GM12874 (cell line): ENCODE results near the gene FBXL17.

Experiments
- TF ChIP-seq, protein P1 (sequence below): IDR thresholded peaks from 2 replicates; pipeline ENCODE4 v1.5.1; 2011; ENCODE audit warnings: low read depth, mild to moderate bottlenecking, control low read depth, low read length, moderate library complexity; ENCODE audit not compliant: insufficient read depth

The FBXL17 gene

DNA sequence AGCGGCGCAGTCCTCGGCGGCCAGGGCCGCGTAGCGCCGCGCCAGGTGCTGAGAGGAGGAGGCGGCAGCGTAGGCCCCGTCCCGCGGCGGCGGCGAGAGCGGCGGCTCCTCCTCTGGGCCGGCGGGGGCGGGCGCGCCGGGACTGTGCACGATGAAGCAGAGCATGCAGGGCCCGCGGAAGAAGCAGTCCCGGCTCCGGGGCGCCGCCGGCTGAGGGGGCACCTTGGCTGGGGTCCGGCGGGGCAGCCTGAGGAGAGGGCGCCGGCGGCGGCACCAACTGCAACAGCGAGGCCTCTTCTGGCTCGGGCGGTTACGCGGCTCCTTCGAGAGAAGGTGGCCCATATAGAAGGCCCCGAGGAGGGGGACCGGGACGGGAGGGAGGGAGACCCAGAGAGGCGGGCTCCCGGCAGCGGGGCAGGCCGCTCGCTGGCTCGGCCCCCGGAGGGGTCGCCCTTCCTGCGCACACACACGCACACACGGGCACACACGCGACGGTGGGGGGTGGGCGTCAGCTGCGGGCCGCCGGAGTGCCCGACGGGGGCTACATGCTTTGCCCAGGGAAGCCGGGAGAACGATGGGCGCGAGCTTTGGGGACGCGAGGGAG, 446 bp downstream of the FBXL17 start:
- TF ChIP-seq, protein P1, sequence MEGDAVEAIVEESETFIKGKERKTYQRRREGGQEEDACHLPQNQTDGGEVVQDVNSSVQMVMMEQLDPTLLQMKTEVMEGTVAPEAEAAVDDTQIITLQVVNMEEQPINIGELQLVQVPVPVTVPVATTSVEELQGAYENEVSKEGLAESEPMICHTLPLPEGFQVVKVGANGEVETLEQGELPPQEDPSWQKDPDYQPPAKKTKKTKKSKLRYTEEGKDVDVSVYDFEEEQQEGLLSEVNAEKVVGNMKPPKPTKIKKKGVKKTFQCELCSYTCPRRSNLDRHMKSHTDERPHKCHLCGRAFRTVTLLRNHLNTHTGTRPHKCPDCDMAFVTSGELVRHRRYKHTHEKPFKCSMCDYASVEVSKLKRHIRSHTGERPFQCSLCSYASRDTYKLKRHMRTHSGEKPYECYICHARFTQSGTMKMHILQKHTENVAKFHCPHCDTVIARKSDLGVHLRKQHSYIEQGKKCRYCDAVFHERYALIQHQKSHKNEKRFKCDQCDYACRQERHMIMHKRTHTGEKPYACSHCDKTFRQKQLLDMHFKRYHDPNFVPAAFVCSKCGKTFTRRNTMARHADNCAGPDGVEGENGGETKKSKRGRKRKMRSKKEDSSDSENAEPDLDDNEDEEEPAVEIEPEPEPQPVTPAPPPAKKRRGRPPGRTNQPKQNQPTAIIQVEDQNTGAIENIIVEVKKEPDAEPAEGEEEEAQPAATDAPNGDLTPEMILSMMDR: no peak

DNA sequence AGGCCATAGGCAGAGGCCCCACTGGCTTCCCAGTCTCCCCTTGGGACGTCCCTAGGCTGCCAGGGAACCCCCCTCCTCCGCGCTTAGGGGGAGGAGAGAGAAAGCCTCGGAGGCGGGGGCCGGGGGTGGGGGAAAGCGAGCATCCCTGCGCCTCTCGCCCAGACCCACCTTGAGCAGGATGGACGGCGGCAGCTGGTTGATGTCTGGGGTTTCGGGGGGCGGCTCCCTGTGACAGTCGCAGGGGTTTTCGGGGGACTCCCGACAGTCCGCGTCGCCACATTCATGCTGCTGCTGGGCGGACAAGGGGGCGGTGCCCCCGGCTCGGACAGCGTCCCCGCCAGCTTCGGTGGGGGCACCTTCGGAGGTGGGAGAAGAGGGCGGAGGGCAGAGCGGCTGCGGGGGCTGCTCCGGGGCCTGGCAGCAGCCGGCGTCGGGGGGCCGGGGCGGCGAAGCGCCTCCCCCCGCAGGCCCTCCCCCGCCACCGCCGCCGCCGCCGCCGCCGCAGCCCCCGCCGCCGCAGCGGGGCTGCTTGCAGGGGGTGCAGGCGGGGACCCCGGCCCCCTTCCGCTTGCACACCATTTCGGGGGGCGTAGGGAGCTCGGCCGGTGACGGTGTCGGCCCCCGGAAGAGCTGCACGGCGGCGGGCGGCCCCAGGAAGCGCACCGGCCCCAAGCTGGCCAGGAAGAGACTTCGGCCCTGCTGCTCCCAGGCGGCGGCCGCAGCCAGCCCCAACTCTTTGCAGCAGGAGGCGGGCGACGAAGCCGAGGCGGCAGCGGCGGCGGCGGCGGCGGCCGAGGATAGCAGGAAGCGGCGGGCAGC, 1.2 kb downstream of the FBXL17 start:
- TF ChIP-seq, protein P1: no peak

DNA sequence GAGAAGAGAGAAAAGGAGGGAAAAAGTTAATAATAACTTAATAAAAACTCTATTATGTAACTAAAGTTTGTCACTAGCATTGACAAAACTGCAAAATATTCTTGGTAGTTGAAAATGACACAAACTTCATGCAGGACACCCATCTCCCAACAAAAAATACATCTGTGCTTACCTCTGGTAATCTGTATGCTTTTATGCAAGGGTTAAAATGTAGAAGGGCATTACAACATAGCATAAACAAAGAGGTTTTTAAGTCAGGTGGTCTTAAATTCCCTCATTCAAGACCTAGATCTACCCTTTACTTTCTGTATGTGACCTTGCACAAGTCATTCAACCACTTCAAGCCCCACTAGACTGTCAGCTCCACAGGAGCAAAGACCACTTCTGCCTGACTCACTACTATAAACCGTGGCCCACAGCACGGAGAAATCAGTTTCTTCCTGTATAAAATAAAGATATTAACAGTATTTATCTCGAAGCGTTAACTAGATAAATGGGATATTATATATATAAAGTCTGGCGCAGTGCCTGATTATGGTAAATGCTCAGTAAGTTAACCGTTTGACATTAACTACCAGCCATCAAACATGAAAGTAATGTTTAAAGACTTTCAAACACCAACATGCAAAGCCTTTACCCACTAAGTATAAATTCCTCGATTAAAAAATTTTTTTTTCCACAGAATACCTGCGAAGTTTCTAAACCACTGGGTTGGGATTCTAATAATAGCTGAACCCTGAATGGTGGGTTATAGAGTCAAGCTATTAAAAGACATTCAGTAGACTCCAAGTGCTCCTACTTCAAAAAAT, 2.0 kb downstream of the FBXL17 start:
- TF ChIP-seq, protein P1: no peak

DNA sequence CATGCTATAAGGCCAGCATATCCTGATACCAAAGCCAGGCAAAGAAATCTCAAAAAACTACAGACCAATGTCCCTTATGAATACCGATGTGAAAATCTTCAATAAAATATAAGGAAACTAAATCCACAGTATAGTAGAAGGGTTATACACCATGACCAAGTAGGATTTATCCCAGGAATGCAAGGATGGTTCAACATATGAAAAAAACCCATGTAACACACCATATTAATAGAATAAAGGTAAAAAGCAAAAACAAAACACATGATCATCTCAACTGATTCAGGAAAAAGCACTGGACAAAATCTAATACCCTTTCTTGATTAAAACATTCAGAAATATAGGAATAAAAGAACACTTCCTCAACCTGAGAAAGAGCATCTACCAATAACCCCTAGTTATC, 6.1 kb downstream of the FBXL17 start:
- TF ChIP-seq, protein P1: no peak

DNA sequence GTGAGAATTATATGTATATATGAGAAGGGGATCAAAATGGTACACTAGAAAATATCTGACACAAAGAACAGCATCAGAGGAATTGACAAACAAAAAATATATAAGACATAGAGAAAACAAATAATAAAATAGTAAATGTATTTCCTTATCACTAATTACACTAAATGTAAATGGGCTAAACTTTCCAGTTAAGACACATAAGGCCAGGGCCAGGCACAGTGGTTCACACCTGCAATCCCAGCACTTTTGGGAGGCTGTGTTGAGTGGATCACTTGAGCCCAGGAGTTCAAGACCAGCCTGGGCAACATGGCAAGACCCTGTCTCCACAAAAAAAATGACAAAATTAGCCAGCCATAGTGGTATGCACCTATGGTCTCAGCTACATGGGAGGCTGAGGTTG, 8.5 kb downstream of the FBXL17 start:
- TF ChIP-seq, protein P1: no peak

DNA sequence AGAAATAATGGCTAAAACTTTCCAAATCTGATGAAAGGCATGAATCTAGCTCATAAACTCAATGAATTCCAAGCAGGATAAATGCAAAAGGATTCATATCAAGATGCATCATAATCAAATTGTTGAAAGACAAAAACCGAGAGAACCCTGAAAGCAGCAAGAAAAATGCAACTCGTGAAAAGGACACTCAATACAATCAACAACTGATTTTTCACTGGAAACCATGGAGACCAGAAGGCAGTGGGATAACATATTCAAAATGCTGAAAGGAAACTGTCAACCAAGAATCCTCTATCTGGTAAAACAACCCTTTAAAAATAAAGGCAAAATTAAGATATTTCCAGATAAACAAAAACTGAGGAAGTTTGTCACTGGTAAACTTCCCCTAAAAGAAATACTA, 9.5 kb downstream of the FBXL17 start:
- TF ChIP-seq, protein P1: no peak

DNA sequence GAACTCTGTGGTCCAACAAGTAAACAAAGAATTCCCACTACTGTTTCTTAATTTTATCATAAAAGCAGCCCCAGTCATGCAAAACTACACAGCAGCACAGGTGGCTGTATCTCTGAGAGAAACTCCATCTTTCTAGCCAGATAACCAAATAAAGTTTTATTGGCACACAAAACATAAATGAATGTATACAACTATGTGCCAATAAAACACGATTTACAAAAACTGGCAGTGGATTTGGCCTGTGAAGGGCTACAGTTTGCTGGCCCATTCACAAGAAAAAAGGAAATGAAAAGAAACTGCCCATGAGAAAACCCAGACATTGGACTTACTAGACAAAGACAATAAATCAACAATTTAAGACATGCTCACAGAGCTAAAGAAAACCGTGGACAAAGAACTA, 10.6 kb downstream of the FBXL17 start:
- TF ChIP-seq, protein P1: no peak
